Hepatocyte (in vitro differentiated cells): ENCODE measurements around the gene DOCK4. TPM values are rescaled to one million over a fixed set of nuclear protein-coding genes. Genes with fewer than 3 reads are reported as not detected.

Experiments
- DNase-seq: peaks from one replicate; pipeline ENCODE4 v3.0.0-alpha.2; 2016; ENCODE audit warnings: low spot score
- H2AFZ ChIP-seq: fragments of 200-600 bp; sonication (generic); 2 replicates; pipeline ENCODE4 v1.6.0; 2016; ENCODE audit warnings: antibody characterized with exemption, mild to moderate bottlenecking
- H3K27ac ChIP-seq: fragments of 200-600 bp; sonication (generic); 2 replicates; pipeline ENCODE4 v1.5.1; 2016; ENCODE audit warnings: mild to moderate bottlenecking
- H3K27me3 ChIP-seq: fragments of 200-600 bp; sonication (generic); 2 replicates; pipeline ENCODE4 v1.6.1; 2016
- H3K36me3 ChIP-seq: fragments of 200-600 bp; sonication (generic); replicated peaks from 2 replicates; pipeline ENCODE4 v1.5.1; 2016; ENCODE audit warnings: low read depth; ENCODE audit not compliant: insufficient read depth
- H3K4me1 ChIP-seq: fragments of 200-600 bp; sonication (generic); 2 replicates; pipeline ENCODE4 v1.5.1; 2016; ENCODE audit warnings: mild to moderate bottlenecking, moderate library complexity; ENCODE audit not compliant: insufficient read depth
- H3K4me2 ChIP-seq: fragments of 200-600 bp; sonication (generic); 2 replicates; pipeline ENCODE4 v1.6.0; 2016
- H3K4me3 ChIP-seq: fragments of 200-600 bp; sonication (generic); 2 replicates; pipeline ENCODE4 v1.5.1; 2016; ENCODE audit warnings: mild to moderate bottlenecking
- H3K79me2 ChIP-seq: fragments of 200-600 bp; sonication (generic); 2 replicates; pipeline ENCODE4 v1.6.0; 2017; ENCODE audit warnings: mild to moderate bottlenecking
- H3K9me2 ChIP-seq: fragments of 200-600 bp; sonication (generic); replicated peaks from 2 replicates; pipeline ENCODE4 v1.6.0; 2017; ENCODE audit warnings: mild to moderate bottlenecking; ENCODE audit not compliant: insufficient read depth
- H3K9me3 ChIP-seq: fragments of 200-600 bp; sonication (generic); 2 replicates; pipeline ENCODE4 v1.5.1; 2016; ENCODE audit warnings: low read depth, mild to moderate bottlenecking
- H4K20me1 ChIP-seq: fragments of 200-600 bp; sonication (generic); 2 replicates; pipeline ENCODE4 v1.6.0; 2016; ENCODE audit warnings: mild to moderate bottlenecking; ENCODE audit not compliant: insufficient read depth, poor library complexity, severe bottlenecking
- EZH2 ChIP-seq: fragments of 200-600 bp; sonication (generic); IDR thresholded peaks from 2 replicates; pipeline ENCODE4 v1.6.1; 2016; ENCODE audit warnings: antibody characterized with exemption, mild to moderate bottlenecking, borderline replicate concordance
- EZH2phosphoT487 ChIP-seq: fragments of 200-600 bp; sonication (generic); IDR thresholded peaks from one replicate; pipeline ENCODE4 v1.6.1; 2018; ENCODE audit warnings: antibody characterized with exemption, mild to moderate bottlenecking, low read depth, moderate library complexity; ENCODE audit not compliant: unreplicated experiment, severe bottlenecking
- WGBS: methylation state at CpG from one replicate; pipeline ENCODE4 v1.1.6; 2016; ENCODE audit warnings: low lambda C conversion rate; ENCODE audit errors: missing lambda C conversion rate; 5-methylcytosine and 5-hydroxymethylcytosine counted together
- polyA plus RNA-seq: library from polyadenylated mRNA; unstranded; fragments of >200 nt; fragmentation: Nextera tagmentation; extraction: Ambion mirVana; gene quantifications from 2 replicates; pipeline ENCODE4 v1.2.1, GENCODE V29; 2016
- total RNA-seq: library from RNA; depleted of rRNA; stranded (reverse); fragments of >200 nt; gene quantifications from 2 replicates; pipeline ENCODE4 v1.2.3, GENCODE V29; 2014
- TF ChIP-seq, protein P1 (sequence below): fragments of 200-600 bp; sonication (generic); IDR thresholded peaks from 2 replicates; pipeline ENCODE4 v1.5.1; 2016; ENCODE audit warnings: antibody characterized with exemption, mild to moderate bottlenecking; ENCODE audit not compliant: poor library complexity

Gene DOCK4
- total and polyA plus RNA-seq, 2 experiments from 2014 or later, result 4.4 to 22.9 TPM

- 47% methylated on average over 11 of the region's 11 CpGs for WGBS
- Histone ChIP-seq H4K20me1 (no peaks in the 10 kb centered on the region), H3K27me3 (no peaks in the 10 kb centered on the region), H3K4me3 (no peak overlapping the region), H3K27ac (no peak overlapping the region), H3K9me2 (no peaks in the 10 kb centered on the region), H3K9me3 (no peaks in the 10 kb centered on the region), H2AFZ (no peak overlapping the region), H3K4me2 (no peak overlapping the region), H3K4me1 (no peaks in the 10 kb centered on the region), H3K79me2 (no peaks in the 10 kb centered on the region), H3K36me3 (no peaks in the 10 kb centered on the region)
- TF ChIP-seq, protein P1, sequence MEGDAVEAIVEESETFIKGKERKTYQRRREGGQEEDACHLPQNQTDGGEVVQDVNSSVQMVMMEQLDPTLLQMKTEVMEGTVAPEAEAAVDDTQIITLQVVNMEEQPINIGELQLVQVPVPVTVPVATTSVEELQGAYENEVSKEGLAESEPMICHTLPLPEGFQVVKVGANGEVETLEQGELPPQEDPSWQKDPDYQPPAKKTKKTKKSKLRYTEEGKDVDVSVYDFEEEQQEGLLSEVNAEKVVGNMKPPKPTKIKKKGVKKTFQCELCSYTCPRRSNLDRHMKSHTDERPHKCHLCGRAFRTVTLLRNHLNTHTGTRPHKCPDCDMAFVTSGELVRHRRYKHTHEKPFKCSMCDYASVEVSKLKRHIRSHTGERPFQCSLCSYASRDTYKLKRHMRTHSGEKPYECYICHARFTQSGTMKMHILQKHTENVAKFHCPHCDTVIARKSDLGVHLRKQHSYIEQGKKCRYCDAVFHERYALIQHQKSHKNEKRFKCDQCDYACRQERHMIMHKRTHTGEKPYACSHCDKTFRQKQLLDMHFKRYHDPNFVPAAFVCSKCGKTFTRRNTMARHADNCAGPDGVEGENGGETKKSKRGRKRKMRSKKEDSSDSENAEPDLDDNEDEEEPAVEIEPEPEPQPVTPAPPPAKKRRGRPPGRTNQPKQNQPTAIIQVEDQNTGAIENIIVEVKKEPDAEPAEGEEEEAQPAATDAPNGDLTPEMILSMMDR, result peak; percentile 87
- no peak for TF ChIP-seq EZH2
- DNase-seq, result peak; percentile 82
Measured at GRCh38 chr7:111735661-111736551, 470.3 kb downstream of the DOCK4 start.

DNA sequence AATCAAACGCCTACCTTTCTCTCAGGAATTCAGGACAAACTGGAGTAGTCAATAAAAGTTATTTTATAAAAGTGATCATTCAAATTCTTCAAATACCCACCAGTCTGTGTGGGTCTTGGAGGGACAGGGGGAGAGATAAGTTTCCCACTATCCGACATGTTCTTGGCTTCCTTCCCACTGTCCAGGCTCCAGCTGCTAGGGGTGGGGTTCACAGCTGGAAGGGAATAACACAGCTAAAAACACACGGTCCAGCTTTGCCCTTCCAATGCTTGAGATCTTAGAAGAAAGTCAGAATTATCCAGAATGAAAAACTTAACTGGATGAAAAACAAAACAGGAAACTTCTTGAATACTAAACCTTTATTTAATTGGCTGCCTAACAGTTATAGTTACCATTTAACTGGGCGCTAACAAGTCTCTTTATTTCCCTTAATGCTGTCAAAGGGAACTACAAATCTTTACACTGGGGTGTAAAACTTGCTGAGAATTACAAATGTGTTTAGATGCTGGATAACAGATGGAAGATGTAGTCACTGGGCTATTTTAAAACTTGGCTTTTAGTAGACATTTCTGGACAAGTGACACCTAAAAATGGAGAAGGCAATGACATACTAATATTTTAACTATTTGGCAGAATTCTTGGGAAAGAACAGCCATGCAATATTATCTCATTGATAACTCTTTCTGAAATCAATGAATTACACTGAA lies 471.1 kb downstream of the DOCK4 start:
- Histone ChIP-seq H3K36me3 (no peaks in the 10 kb centered on the region), H4K20me1 (no peaks in the 10 kb centered on the region), H3K4me3 (no peak overlapping the region), H3K27me3 (no peaks in the 10 kb centered on the region), H3K4me1 (no peaks in the 10 kb centered on the region), H3K27ac (no peak overlapping the region), H3K9me2 (no peaks in the 10 kb centered on the region), H2AFZ (no peak overlapping the region), H3K9me3 (no peaks in the 10 kb centered on the region), H3K4me2 (no peak overlapping the region), H3K79me2 (no peaks in the 10 kb centered on the region)
- TF ChIP-seq EZH2phosphoT487, result no peak
- no peak for TF ChIP-seq EZH2
- TF ChIP-seq, protein P1, result no peak
- no peak for DNase-seq
- WGBS, result 74% methylated on average over 4 of the region's 4 CpGs

- DNase-seq, result no peak
- Histone ChIP-seq H2AFZ (no peak overlapping the region), H3K4me2 (no peak overlapping the region), H3K27ac (no peak overlapping the region), H3K4me3 (no peak overlapping the region), H4K20me1 (no peaks in the 10 kb centered on the region), H3K79me2 (no peaks in the 10 kb centered on the region), H3K27me3 (no peaks in the 10 kb centered on the region), H3K9me2 (no peaks in the 10 kb centered on the region), H3K9me3 (no peaks in the 10 kb centered on the region), H3K4me1 (no peaks in the 10 kb centered on the region), H3K36me3 (no peaks in the 10 kb centered on the region)
- WGBS, result 99% methylated on average over 4 of the region's 4 CpGs
- TF ChIP-seq, protein P1, result no peak
- TF ChIP-seq EZH2, result no peak
- no peak for TF ChIP-seq EZH2phosphoT487
Measured at GRCh38 chr7:111732923-111733322, 473.3 kb downstream of the DOCK4 start.
